OCI-LY7 (cell line): Measurements from ENCODE around the gene GARIN5B. TPM values are rescaled to one million over a fixed set of nuclear protein-coding genes. Genes with fewer than 3 reads are reported as not detected.

Experiments used
- BruUV-seq: library from RNA; stranded (reverse); fragments of 400-500 nt; replicated peaks from 2 replicates; lab custom pipeline; 2021; lab: Mats Ljungman, UMichigan
- CTCF ChIA-PET: fragments of 300-600 bp; sonication (Branson Sonifier 250); formaldehyde crosslinking; loops from one replicate; lab custom pipeline; 2022; ENCODE audit warnings: antibody characterized with exemption; ENCODE audit not compliant: unreplicated experiment; lab: Charles Lee
- POLR2A ChIA-PET: fragments of 300-600 bp; sonication (Branson Sonifier 250); formaldehyde crosslinking; loops from one replicate; lab custom pipeline; 2022; ENCODE audit warnings: antibody characterized with exemption; lab: Charles Lee
- DNase-seq: peaks from one replicate; pipeline ENCODE4 v3.0.0-alpha.2; 2015; ENCODE audit warnings: low spot score
- H2AFZ ChIP-seq: fragments of 200-600 bp; sonication (generic), shearing (Covaris generic); 2 replicates; pipeline ENCODE4 v1.6.1; 2014; ENCODE audit warnings: mild to moderate bottlenecking, antibody characterized with exemption, low read length, moderate library complexity
- H3K27ac ChIP-seq: fragments of 200-600 bp; sonication (generic); 2 replicates; pipeline ENCODE4 v1.5.1; 2014; ENCODE audit warnings: mixed run types, low read depth, mild to moderate bottlenecking, moderate library complexity, low read length, inconsistent platforms; ENCODE audit not compliant: poor library complexity, severe bottlenecking
- H3K36me3 ChIP-seq: fragments of 200-600 bp; sonication (generic); 2 replicates; pipeline ENCODE4 v1.6.1; 2014; ENCODE audit warnings: mild to moderate bottlenecking, antibody characterized with exemption, low read length, moderate library complexity, mixed read lengths; ENCODE audit not compliant: insufficient read depth
- H3K4me1 ChIP-seq: fragments of 200-600 bp; sonication (generic); 2 replicates; pipeline ENCODE4 v1.5.1; 2014; ENCODE audit warnings: mild to moderate bottlenecking, low read length; ENCODE audit not compliant: insufficient read depth, poor library complexity, severe bottlenecking
- H3K4me2 ChIP-seq: fragments of 200-600 bp; sonication (generic); 2 replicates; pipeline ENCODE4 v1.6.1; 2014; ENCODE audit warnings: mild to moderate bottlenecking, low read length
- H3K4me3 ChIP-seq: fragments of 200-600 bp; sonication (generic); 2 replicates; pipeline ENCODE4 v1.5.1; 2014; ENCODE audit warnings: mild to moderate bottlenecking, low read depth, low read length; ENCODE audit not compliant: poor library complexity, severe bottlenecking
- H3K79me2 ChIP-seq: fragments of 200-600 bp; sonication (generic); 2 replicates; pipeline ENCODE4 v1.6.1; 2016; ENCODE audit warnings: low read depth, mild to moderate bottlenecking, low read length, moderate library complexity, mixed read lengths; ENCODE audit not compliant: insufficient read depth
- H3K9me2 ChIP-seq: fragments of 200-600 bp; sonication (generic); 2 replicates; pipeline ENCODE4 v1.6.1; 2016; ENCODE audit warnings: mild to moderate bottlenecking, low read length, mixed read lengths; ENCODE audit not compliant: insufficient read depth
- H3K9me3 ChIP-seq: fragments of 200-600 bp; sonication (generic); 2 replicates; pipeline ENCODE4 v1.6.1; 2014; ENCODE audit warnings: mild to moderate bottlenecking, mixed run types, low read length, mixed read lengths
- H4K20me1 ChIP-seq: fragments of 200-600 bp; sonication (generic); 2 replicates; pipeline ENCODE4 v1.6.1; 2014; ENCODE audit warnings: mild to moderate bottlenecking, antibody characterized with exemption, low read length, moderate library complexity, mixed read lengths; ENCODE audit not compliant: insufficient read depth
- CTCF ChIP-seq: fragments of 200-600 bp; sonication (generic); conservative IDR thresholded peaks from 2 replicates; pipeline ENCODE4 v1.5.1; 2014; ENCODE audit warnings: mild to moderate bottlenecking, antibody characterized with exemption, low read length, moderate library complexity, mixed read lengths
- EZH2phosphoT487 ChIP-seq: fragments of 200-600 bp; sonication (generic); IDR thresholded peaks from 2 replicates; pipeline ENCODE4 v1.6.1; 2018; ENCODE audit warnings: low read depth, borderline replicate concordance, mild to moderate bottlenecking, mixed run types, antibody characterized with exemption, low read length, moderate library complexity, mixed read lengths
- intact Hi-C: fragments of 100-400 bp; cut with micrococcal nuclease; formaldehyde crosslinking; loops from one replicate; pipeline ENCODE4 v1.10.0; 2022; ENCODE audit not compliant: unreplicated experiment
- total RNA-seq, 2 experiments: library from RNA; depleted of rRNA in 1 of 2; stranded (reverse); fragments of >200 nt in 1 of 2; shearing (Covaris generic) in 1 of 2; gene quantifications; 2 replicates each; pipeline ENCODE4 v1.2.3, GENCODE V29; 2014 to 2022

Gene GARIN5B
- total RNA-seq, 2 experiments from 2014 or later = not detected

GRCh38 chr19:55383279-55384130 lies 20.4 kb upstream of the GARIN5B start:
- TF ChIP-seq EZH2phosphoT487 (no peak), CTCF (0 out of 2 replicates have a peak, but pooled peaks have one; percentile 14)
- Histone ChIP-seq H3K36me3 (peaks cover 27% of the 10 kb centered on the region), H3K4me1 (peaks cover 33% of the 10 kb centered on the region), H4K20me1 (peaks cover 25% of the 10 kb centered on the region), H2AFZ (no peak overlapping the region; the same call in 1 of the 2 replicates), H3K27ac (peak overlapping the region; percentile 91), H3K9me3 (no peaks in the 10 kb centered on the region), H3K4me3 (peak overlapping the region; percentile 87), H3K79me2 (peaks cover 39% of the 10 kb centered on the region), H3K9me2 (no peaks in the 10 kb centered on the region), H3K4me2 (peak overlapping the region; percentile 98)
- POLR2A ChIA-PET = interaction anchor here (0.9 to 1.6 kb wide), 5 partner anchors 44 to 128 kb away, joined by 3 to 7 read pairs (median 3); partner anchors contain the start of gene KMT5C
- no TSS peak for BruUV-seq
- CTCF ChIA-PET = interaction anchor here (1.0 kb wide), 1 partner anchor 82 kb away, joined by 3 read pairs; no protein-coding TSS in a partner anchor
- peak; percentile 87 for DNase-seq
- intact Hi-C loops = loop anchor here (2.0 kb wide), 1 partner anchor 75 kb away; no protein-coding TSS in a partner anchor

GRCh38 chr19:55382522-55383054 lies 19.5 kb upstream of the GARIN5B start:
- peak overlapping the region; percentile 63 for H3K4me3 ChIP-seq
- peaks cover 30% of the 10 kb centered on the region for H3K79me2 ChIP-seq
- peaks cover 24% of the 10 kb centered on the region for H3K4me1 ChIP-seq
- H3K4me2 ChIP-seq = peak overlapping the region; percentile 73
- CTCF ChIA-PET = no interaction called here
- H4K20me1 ChIP-seq = peaks cover 16% of the 10 kb centered on the region
- no peaks in the 10 kb centered on the region for H3K9me3 ChIP-seq
- POLR2A ChIA-PET = interaction anchor here (1.1 to 1.6 kb wide), 2 partner anchors 43 to 88 kb away, joined by 3 to 7 read pairs; partner anchors contain the start of gene KMT5C
- H3K27ac ChIP-seq = no peak overlapping the region
- no peaks in the 10 kb centered on the region for H3K9me2 ChIP-seq
- no peak for DNase-seq
- H2AFZ ChIP-seq = no peak overlapping the region
- H3K36me3 ChIP-seq = peaks cover 18% of the 10 kb centered on the region
- TF ChIP-seq EZH2phosphoT487 (no peak), CTCF (no peak)
- no TSS peak for BruUV-seq
- intact Hi-C loops = no loop called here
